Astrocyte (in vitro differentiated cells and primary cell): ENCODE measurements around the gene ZNF17. TPM values are rescaled to one million over a fixed set of nuclear protein-coding genes. Genes with fewer than 3 reads are reported as not detected.

ENCODE experiments used
- DNase-seq: peaks from one replicate; pipeline ENCODE4 v3.0.0-alpha.2; 2010; ENCODE audit warnings: low read depth
- FAIRE-seq: peaks from 2 replicates; lab custom pipeline; 2011; peaks lifted over from hg19 to GRCh38; lab: Jason Lieb, UNC
- H2AFZ ChIP-seq: 2 replicates; pipeline ENCODE4 v1.6.0; 2012; ENCODE audit warnings: low read depth, low read length, inconsistent platforms
- H3K27ac ChIP-seq: 2 replicates; pipeline ENCODE4 v1.5.1; 2011; ENCODE audit warnings: low read depth, low read length, inconsistent platforms
- H3K27me3 ChIP-seq: 2 replicates; pipeline ENCODE4 v1.6.0; 2011; ENCODE audit warnings: low read length, inconsistent platforms; ENCODE audit not compliant: insufficient read depth
- H3K36me3 ChIP-seq: 2 replicates; pipeline ENCODE4 v1.5.1; 2011; ENCODE audit warnings: low read length, inconsistent platforms; ENCODE audit not compliant: insufficient read depth
- H3K4me1 ChIP-seq: 2 replicates; pipeline ENCODE4 v1.5.1; 2011; ENCODE audit warnings: low read length, inconsistent platforms; ENCODE audit not compliant: insufficient read depth
- H3K4me2 ChIP-seq: 2 replicates; pipeline ENCODE4 v1.6.0; 2012; ENCODE audit warnings: low read length, inconsistent platforms
- H3K4me3 ChIP-seq: 2 replicates; pipeline ENCODE4 v1.5.1; 2011; ENCODE audit warnings: low read depth, mild to moderate bottlenecking, low read length, inconsistent platforms; ENCODE audit not compliant: insufficient read depth
- H3K79me2 ChIP-seq: 2 replicates; pipeline ENCODE4 v1.6.0; 2012; ENCODE audit warnings: mild to moderate bottlenecking, low read length, inconsistent platforms; ENCODE audit not compliant: insufficient read depth
- H3K9ac ChIP-seq: 2 replicates; pipeline ENCODE4 v1.6.0; 2012; ENCODE audit warnings: mild to moderate bottlenecking, low read length, inconsistent platforms
- H3K9me3 ChIP-seq: 2 replicates; pipeline ENCODE4 v1.5.1; 2012; ENCODE audit warnings: low read depth, mild to moderate bottlenecking, low read length, inconsistent platforms; ENCODE audit not compliant: insufficient read depth
- H4K20me1 ChIP-seq: 2 replicates; pipeline ENCODE4 v1.6.0; 2012; ENCODE audit warnings: low read length, inconsistent platforms; ENCODE audit not compliant: insufficient read depth
- H3K27ac Mint-ChIP-seq: one replicate; pipeline ENCODE4 v1.8.0; 2021; ENCODE audit warnings: mild to moderate bottlenecking, mixed read lengths; ENCODE audit not compliant: unreplicated experiment
- H3K27me3 Mint-ChIP-seq: one replicate; pipeline ENCODE4 v1.8.0; 2021; ENCODE audit warnings: low read depth, mixed read lengths; ENCODE audit not compliant: unreplicated experiment
- H3K36me3 Mint-ChIP-seq: one replicate; pipeline ENCODE4 v1.8.0; 2021; ENCODE audit warnings: low read depth, mixed read lengths; ENCODE audit not compliant: unreplicated experiment
- H3K4me1 Mint-ChIP-seq: one replicate; pipeline ENCODE4 v1.8.0; 2021; ENCODE audit warnings: low read depth, mixed read lengths; ENCODE audit not compliant: unreplicated experiment
- H3K4me3 Mint-ChIP-seq: one replicate; pipeline ENCODE4 v1.8.0; 2021; ENCODE audit warnings: mild to moderate bottlenecking, moderate library complexity, mixed read lengths; ENCODE audit not compliant: unreplicated experiment
- H3K9me3 Mint-ChIP-seq: one replicate; pipeline ENCODE4 v1.8.0; 2021; ENCODE audit warnings: mild to moderate bottlenecking, mixed read lengths; ENCODE audit not compliant: unreplicated experiment
- EZH2 ChIP-seq: IDR thresholded peaks from 2 replicates; pipeline ENCODE4 v1.6.1; 2012; ENCODE audit warnings: mild to moderate bottlenecking, low read length, inconsistent platforms; ENCODE audit not compliant: insufficient read depth
- total RNA-seq: library from RNA; stranded (reverse); gene quantifications from 2 replicates; pipeline ENCODE4 v1.2.1, GENCODE V29; 2021
- TF ChIP-seq, protein P1 (sequence below): IDR thresholded peaks from 2 replicates; pipeline ENCODE4 v1.5.1; 2011; ENCODE audit warnings: low read depth, mild to moderate bottlenecking, inconsistent platforms, low read length, moderate library complexity; ENCODE audit not compliant: insufficient read depth

ZNF17 gene
- total RNA-seq, 1 donor from 2014 or later = 11.6 TPM

DNA sequence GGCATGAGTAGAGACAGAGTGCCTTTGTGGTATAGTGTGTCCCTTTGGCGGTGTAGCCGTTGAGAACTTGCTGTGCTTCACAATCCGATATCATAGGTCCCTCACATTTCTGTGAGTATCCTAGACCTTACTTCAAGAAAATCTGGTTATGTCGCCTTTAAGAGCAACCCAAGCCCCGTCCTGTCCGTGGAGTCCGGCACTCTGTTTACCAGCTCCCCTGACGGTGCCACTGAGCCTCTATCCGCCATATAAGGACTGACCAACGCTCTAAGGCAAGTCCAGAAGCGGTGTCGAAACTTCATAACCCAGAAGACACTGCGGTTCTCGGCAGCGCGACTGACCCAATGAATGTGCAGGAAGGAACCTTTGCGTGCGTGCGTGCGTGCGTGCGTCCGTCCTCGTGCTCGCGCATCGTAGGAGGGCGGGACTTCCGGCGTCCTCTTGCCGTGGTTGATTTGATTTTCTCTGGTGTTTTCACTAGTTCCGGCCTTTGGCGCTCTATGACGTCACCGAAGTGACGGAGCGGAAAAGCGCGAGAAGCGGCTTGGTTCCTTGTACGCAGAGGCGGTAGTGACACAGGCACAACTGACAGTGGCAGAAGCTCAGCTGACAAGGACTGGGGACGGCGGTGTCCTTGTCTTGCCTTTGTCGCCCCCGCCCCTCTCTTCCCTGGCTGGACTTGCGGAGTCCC, 47.8 kb upstream of the ZNF17 start, which contains the start of the genes TRAPPC2B and ZNF547:
Gene TRAPPC2B, plus strand, starts transcription at position 555 of the 691 bp plus-strand sequence. CDS start 1,283 bp downstream, outside the sequence.
Gene ZNF547, plus strand, starts transcription at position 555 of the 691 bp plus-strand sequence. CDS start 5,005 bp downstream, outside the sequence.
- no peaks in the 10 kb centered on the region for H3K4me1 ChIP-seq
- H3K79me2 ChIP-seq = peaks cover 16% of the 10 kb centered on the region
- H3K36me3 Mint-ChIP-seq = peaks cover 16% of the 10 kb centered on the region
- H3K9me3 ChIP-seq = peaks cover 10% of the 10 kb centered on the region
- FAIRE-seq (peak; percentile 94), DNase-seq (peak; percentile 100)
- no peak for TF ChIP-seq EZH2
- TF ChIP-seq, protein P1, sequence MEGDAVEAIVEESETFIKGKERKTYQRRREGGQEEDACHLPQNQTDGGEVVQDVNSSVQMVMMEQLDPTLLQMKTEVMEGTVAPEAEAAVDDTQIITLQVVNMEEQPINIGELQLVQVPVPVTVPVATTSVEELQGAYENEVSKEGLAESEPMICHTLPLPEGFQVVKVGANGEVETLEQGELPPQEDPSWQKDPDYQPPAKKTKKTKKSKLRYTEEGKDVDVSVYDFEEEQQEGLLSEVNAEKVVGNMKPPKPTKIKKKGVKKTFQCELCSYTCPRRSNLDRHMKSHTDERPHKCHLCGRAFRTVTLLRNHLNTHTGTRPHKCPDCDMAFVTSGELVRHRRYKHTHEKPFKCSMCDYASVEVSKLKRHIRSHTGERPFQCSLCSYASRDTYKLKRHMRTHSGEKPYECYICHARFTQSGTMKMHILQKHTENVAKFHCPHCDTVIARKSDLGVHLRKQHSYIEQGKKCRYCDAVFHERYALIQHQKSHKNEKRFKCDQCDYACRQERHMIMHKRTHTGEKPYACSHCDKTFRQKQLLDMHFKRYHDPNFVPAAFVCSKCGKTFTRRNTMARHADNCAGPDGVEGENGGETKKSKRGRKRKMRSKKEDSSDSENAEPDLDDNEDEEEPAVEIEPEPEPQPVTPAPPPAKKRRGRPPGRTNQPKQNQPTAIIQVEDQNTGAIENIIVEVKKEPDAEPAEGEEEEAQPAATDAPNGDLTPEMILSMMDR = no peak
- peak within 1 kb of the TSS; percentile 85 for H2AFZ ChIP-seq
- peaks cover 7% of the 10 kb centered on the region for H3K36me3 ChIP-seq
- H3K27me3 ChIP-seq = no peaks in the 10 kb centered on the region
- no peaks in the 10 kb centered on the region for H3K27me3 Mint-ChIP-seq
- H4K20me1 ChIP-seq = no peaks in the 10 kb centered on the region
- peaks cover 6% of the 10 kb centered on the region for H3K4me1 Mint-ChIP-seq
- peak within 1 kb of the TSS; percentile 66 for H3K27ac ChIP-seq
- H3K4me3 ChIP-seq = peak within 1 kb of the TSS; percentile 67
- H3K9ac ChIP-seq = peak within 1 kb of the TSS; percentile 82
- no peaks in the 10 kb centered on the region for H3K9me3 Mint-ChIP-seq
- H3K4me2 ChIP-seq = peak within 1 kb of the TSS; percentile 82
- peak within 1 kb of the TSS; percentile 95 for H3K4me3 Mint-ChIP-seq
- H3K27ac Mint-ChIP-seq = peak within 1 kb of the TSS; percentile 91

DNA sequence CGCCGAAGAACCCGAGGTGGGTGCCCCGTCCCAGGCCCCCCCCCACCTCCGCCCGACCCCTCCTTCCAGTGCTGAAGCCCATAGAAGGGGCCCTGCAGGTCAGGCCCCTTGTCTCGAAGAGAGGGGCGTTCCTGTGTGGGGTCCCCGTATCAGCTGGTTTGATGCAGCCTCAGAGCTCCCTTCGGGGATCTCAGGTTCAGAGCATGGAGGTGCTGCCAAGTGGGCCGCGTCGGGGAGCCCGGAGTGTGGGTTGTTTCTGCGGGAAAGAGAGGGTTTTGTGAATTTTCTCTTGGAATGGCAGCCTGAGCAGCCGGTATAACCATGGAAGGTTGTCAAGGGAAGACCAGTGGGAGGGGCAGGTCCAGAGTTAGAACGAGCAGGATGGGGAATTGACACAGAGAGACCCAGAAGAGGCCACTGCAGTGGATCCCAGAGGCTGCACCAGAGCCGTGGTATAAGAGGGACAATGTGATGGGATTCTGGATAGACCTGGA, 47.2 kb upstream of the ZNF17 start:
- H3K9me3 ChIP-seq = peaks cover 4% of the 10 kb centered on the region
- peak overlapping the region; percentile 67 for H3K4me3 ChIP-seq
- peaks cover 6% of the 10 kb centered on the region for H3K4me1 Mint-ChIP-seq
- peaks cover 13% of the 10 kb centered on the region for H3K36me3 Mint-ChIP-seq
- no peaks in the 10 kb centered on the region for H3K9me3 Mint-ChIP-seq
- peaks cover 15% of the 10 kb centered on the region for H3K79me2 ChIP-seq
- H3K27ac ChIP-seq = peak overlapping the region; percentile 66
- no peaks in the 10 kb centered on the region for H3K4me1 ChIP-seq
- DNase-seq (peak; percentile 3), FAIRE-seq (no peak)
- H3K9ac ChIP-seq = peak overlapping the region; percentile 82
- H3K27me3 Mint-ChIP-seq = no peaks in the 10 kb centered on the region
- H3K4me3 Mint-ChIP-seq = peak overlapping the region; percentile 95
- peak overlapping the region; percentile 73 for H3K27ac Mint-ChIP-seq
- peak overlapping the region; percentile 82 for H3K4me2 ChIP-seq
- no peaks in the 10 kb centered on the region for H4K20me1 ChIP-seq
- no peaks in the 10 kb centered on the region for H3K27me3 ChIP-seq
- peaks cover under 1% of the 10 kb centered on the region for H3K36me3 ChIP-seq
- no peak for TF ChIP-seq EZH2
- TF ChIP-seq, protein P1 = no peak
- peak overlapping the region; percentile 76 for H2AFZ ChIP-seq

DNA sequence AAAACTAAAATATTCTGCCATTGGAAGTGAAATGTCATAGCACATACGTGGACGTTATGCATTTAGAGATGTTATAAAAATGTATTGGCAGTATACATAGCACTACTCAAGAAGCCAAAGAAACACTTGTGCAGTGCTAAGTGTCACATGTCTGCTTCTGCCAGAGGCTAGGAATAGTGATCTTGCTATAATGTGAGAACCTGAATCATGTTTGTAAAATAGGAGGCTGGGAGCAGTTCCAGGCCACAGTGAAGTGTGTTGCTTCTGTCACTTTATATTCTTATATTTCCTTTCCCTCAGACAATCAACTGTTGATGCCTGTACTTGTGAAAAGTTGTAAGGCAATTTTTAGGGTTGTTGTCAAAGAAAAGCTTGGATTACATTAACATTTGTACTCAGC, 44.2 kb upstream of the ZNF17 start:
- TF ChIP-seq EZH2 = no peak
- TF ChIP-seq, protein P1 = no peak
- no peaks in the 10 kb centered on the region for H3K27me3 Mint-ChIP-seq
- no peak overlapping the region for H3K4me3 Mint-ChIP-seq
- H3K27ac ChIP-seq = no peak overlapping the region
- H3K9ac ChIP-seq = no peak overlapping the region
- no peak overlapping the region for H3K27ac Mint-ChIP-seq
- no peaks in the 10 kb centered on the region for H3K36me3 ChIP-seq
- H3K27me3 ChIP-seq = no peaks in the 10 kb centered on the region
- H2AFZ ChIP-seq = no peak overlapping the region
- no peak overlapping the region for H3K4me3 ChIP-seq
- H3K9me3 ChIP-seq = no peaks in the 10 kb centered on the region
- no peaks in the 10 kb centered on the region for H4K20me1 ChIP-seq
- H3K79me2 ChIP-seq = peaks cover 13% of the 10 kb centered on the region
- no peak overlapping the region for H3K4me2 ChIP-seq
- no peaks in the 10 kb centered on the region for H3K4me1 ChIP-seq
- H3K36me3 Mint-ChIP-seq = peaks cover 28% of the 10 kb centered on the region
- no peak for FAIRE-seq
- H3K9me3 Mint-ChIP-seq = peaks cover 2% of the 10 kb centered on the region
- H3K4me1 Mint-ChIP-seq = peaks cover 6% of the 10 kb centered on the region
- no peak for DNase-seq
